B cell (primary cell): Measurements from ENCODE around the gene TEX12. TPM values are rescaled to one million over a fixed set of nuclear protein-coding genes. Genes with fewer than 3 reads are reported as not detected.

Experiments
- ATAC-seq: fragments of 200-7000 bp; cut with Tn5 transposase; one replicate; pipeline ENCODE4 v1.10.0; 2021; ENCODE audit warnings: low read depth, mild to moderate bottlenecking, moderate number of reproducible peaks, moderate library complexity
- CTCF ChIA-PET: fragments of 350-600 bp; sonication (Branson Sonifier 250); formaldehyde crosslinking; loops from one replicate; lab custom pipeline; 2021; ENCODE audit warnings: antibody characterized with exemption, inconsistent platforms; lab: Charles Lee
- POLR2A ChIA-PET: fragments of 350-600 bp; sonication (Branson Sonifier 250); formaldehyde crosslinking; loops from one replicate; lab custom pipeline; 2021; ENCODE audit warnings: antibody characterized with exemption; lab: Charles Lee
- DNase-seq: peaks from one replicate; pipeline ENCODE4 v3.0.0; 2013
- H2AFZ ChIP-seq: 2 replicates; pipeline ENCODE4 v1.6.1; 2012; ENCODE audit warnings: mild to moderate bottlenecking, low read depth, low read length; ENCODE audit not compliant: insufficient read depth, poor library complexity, severe bottlenecking
- H3K27ac ChIP-seq, 2 donors: 1 replicate in 1 of 2; 2 replicates in 1 of 2; pipeline ENCODE4 v1.5.1; 2012 to 2013; ENCODE audit warnings: low read length in 2 of 2, mild to moderate bottlenecking in 2 of 2, moderate library complexity in 1 of 2
- H3K27me3 ChIP-seq, 4 experiments: fragments of 200-600 bp in 1 of 4; sonication (generic) in 1 of 4; replicated peaks in 1 of 4; 1 replicate in 2 of 4; 2 replicates in 2 of 4; pipeline versions ENCODE4 v1.6.1 to v1.7.0; 2013 to 2016; ENCODE audit warnings: low read length in 3 of 4, mild to moderate bottlenecking in 2 of 4, mixed read lengths in 1 of 4, moderate library complexity in 1 of 4; ENCODE audit not compliant: insufficient read depth in 4 of 4, control insufficient read depth in 3 of 4; ENCODE audit errors: control extremely low read depth in 1 of 4
- H3K36me3 ChIP-seq, 2 experiments: replicated peaks in 1 of 2; 1 replicate in 1 of 2; 2 replicates in 1 of 2; pipeline versions ENCODE4 v1.6.1 to v1.7.1; 2013; ENCODE audit warnings: low read length in 1 of 2; ENCODE audit not compliant: insufficient read depth in 2 of 2, control insufficient read depth in 1 of 2; ENCODE audit errors: control extremely low read depth in 1 of 2, extremely low read depth in 1 of 2
- H3K4me1 ChIP-seq, 2 donors: fragments of 200-600 bp in 1 of 2; sonication (generic) in 1 of 2; 1 replicate in 1 of 2; 2 replicates in 1 of 2; pipeline versions ENCODE4 v1.5.1 to v1.6.1; 2013 to 2017; ENCODE audit warnings: low read length in 2 of 2; ENCODE audit not compliant: control insufficient read depth in 2 of 2, insufficient read depth in 2 of 2
- H3K4me2 ChIP-seq: replicated peaks from 2 replicates; pipeline ENCODE3; 2012; ENCODE audit warnings: mild to moderate bottlenecking, low read depth, low read length; ENCODE audit not compliant: poor library complexity, severe bottlenecking
- H3K4me3 ChIP-seq, 5 experiments: fragments of 200-600 bp in 1 of 5; sonication (generic) in 1 of 5; 1 replicate in 3 of 5; 2 replicates in 2 of 5; pipeline versions ENCODE4 v1.5.1 to v1.7.0; 2011 to 2016; ENCODE audit warnings: low read length in 4 of 5, mild to moderate bottlenecking in 4 of 5, low read depth in 2 of 5, control low read depth in 1 of 5, moderate library complexity in 1 of 5; ENCODE audit not compliant: insufficient read depth in 1 of 5; ENCODE audit errors: control extremely low read depth in 1 of 5, extremely low read depth in 1 of 5
- H3K79me2 ChIP-seq: fragments of 200-600 bp; sonication (generic); one replicate; pipeline ENCODE4 v1.6.0; 2016; ENCODE audit warnings: low read length; ENCODE audit not compliant: control insufficient read depth, insufficient read depth
- H3K9ac ChIP-seq: fragments of 200-600 bp; sonication (generic); 2 replicates; pipeline ENCODE4 v1.6.1; 2017; ENCODE audit warnings: mild to moderate bottlenecking, low read length, moderate library complexity
- H3K9me3 ChIP-seq, 3 donors: one replicate each; pipeline versions ENCODE4 v1.6.1 to v1.7.1; 2013; ENCODE audit warnings: low read length in 2 of 3; ENCODE audit not compliant: control insufficient read depth in 2 of 3, insufficient read depth in 1 of 3; ENCODE audit errors: control extremely low read depth in 1 of 3
- H4K20me1 ChIP-seq: 2 replicates; pipeline ENCODE4 v1.6.0; 2012; ENCODE audit warnings: mild to moderate bottlenecking, low read length; ENCODE audit not compliant: insufficient read depth, control insufficient read depth, poor library complexity, severe bottlenecking
- H3K27ac Mint-ChIP-seq: one replicate; pipeline ENCODE4 v1.8.0; 2021; ENCODE audit warnings: mixed read lengths
- H3K27me3 Mint-ChIP-seq: one replicate; pipeline ENCODE4 v1.8.0; 2021; ENCODE audit warnings: mixed read lengths
- H3K4me1 Mint-ChIP-seq: one replicate; pipeline ENCODE4 v1.8.0; 2021; ENCODE audit warnings: mixed read lengths
- H3K4me3 Mint-ChIP-seq: one replicate; pipeline ENCODE4 v1.8.0; 2021; ENCODE audit warnings: mixed read lengths
- H3K9me3 Mint-ChIP-seq: one replicate; pipeline ENCODE4 v1.8.0; 2022; ENCODE audit warnings: mixed read lengths; ENCODE audit not compliant: insufficient read depth
- CTCF ChIP-seq: fragments of 200-600 bp; IDR thresholded peaks from one replicate; pipeline ENCODE4 v1.8.0; 2022; ENCODE audit warnings: antibody characterized with exemption, mild to moderate bottlenecking
- EZH2 ChIP-seq: IDR thresholded peaks from 2 replicates; pipeline ENCODE4 v1.6.1; 2012; ENCODE audit warnings: borderline replicate concordance, low read depth, mild to moderate bottlenecking, moderate library complexity, low read length; ENCODE audit not compliant: insufficient read depth, poor library complexity, severe bottlenecking
- WGBS: methylation state at CpG from one replicate; pipeline ENCODE4 v1.1.5; 2013; ENCODE audit warnings: missing lambda C conversion rate; ENCODE audit not compliant: insufficient coverage; 5-methylcytosine and 5-hydroxymethylcytosine counted together
- intact Hi-C: fragments of 100-400 bp; cut with micrococcal nuclease; formaldehyde crosslinking; loops from one replicate; pipeline ENCODE4 v1.10.0; 2022
- polyA plus RNA-seq: library from polyadenylated mRNA; depleted of rRNA; stranded (reverse); fragments of >200 nt; gene quantifications from 2 replicates; pipeline ENCODE4 v1.2.3, GENCODE V29; 2012
- total RNA-seq, 2 donors: library from RNA; stranded (reverse); fragments of 120-200 nt in 1 of 2; gene quantifications; 1 replicate in 1 of 2; 2 replicates in 1 of 2; pipeline versions ENCODE4 v1.2.3 to v1.2.4, GENCODE V29; 2013 to 2022

The TEX12 gene
- total and polyA plus RNA-seq, 2 donors (not counting 1 experiment from before 2014, with no cell fraction given), result 0.10 to 0.47 TPM

- no peak for TF ChIP-seq CTCF
- Histone ChIP-seq H3K4me3 (peak overlapping the region in 1 of 5 experiments; percentile 30), H3K27ac (no peak overlapping the region), H3K27me3 (no peaks in the 10 kb centered on the region), H3K9ac (no peak overlapping the region), H3K36me3 (no peaks in the 10 kb centered on the region), H4K20me1 (no peaks in the 10 kb centered on the region), H3K9me3 (no peaks in the 10 kb centered on the region), H3K79me2 (no peaks in the 10 kb centered on the region), H3K4me1 (peaks cover 0 to 3% of the 10 kb centered on the region in 2 donors), H2AFZ (no peak overlapping the region), H3K4me2 (no peak overlapping the region)
- intact Hi-C loops, result no loop called here
- ATAC-seq (no peak), DNase-seq (no peak)
- H3K27ac Mint-ChIP-seq, result no peak overlapping the region
- H3K27me3 Mint-ChIP-seq, result peaks cover 22% of the 10 kb centered on the region
- ChIA-PET POLR2A (no interaction called here), CTCF (no interaction called here)
- H3K4me3 Mint-ChIP-seq, result no peak overlapping the region
- H3K9me3 Mint-ChIP-seq, result no peaks in the 10 kb centered on the region
- 35% methylated on average over 2 of the region's 7 CpGs for WGBS
- H3K4me1 Mint-ChIP-seq, result peaks cover 7% of the 10 kb centered on the region
These were observed 7.8 kb upstream of the TEX12 start for GRCh38 chr11:112159098-112160065.

GRCh38 chr11:112160091-112160848 lies 6.9 kb upstream of the TEX12 start:
- Mint-ChIP-seq H3K9me3 (no peaks in the 10 kb centered on the region), H3K27me3 (peaks cover 26% of the 10 kb centered on the region), H3K27ac (no peak overlapping the region), H3K4me3 (no peak overlapping the region), H3K4me1 (peaks cover 7% of the 10 kb centered on the region)
- no peak overlapping the region for H3K9ac ChIP-seq
- H3K4me1 ChIP-seq, result peaks cover 0 to 3% of the 10 kb centered on the region in 2 donors
- TF ChIP-seq CTCF (no peak), EZH2 (no peak)
- no peaks in the 10 kb centered on the region for H3K27me3 ChIP-seq
- ChIA-PET POLR2A (interaction anchor here (0.7 kb wide), 1 partner anchor 162 kb away, joined by 9 read pairs; no protein-coding TSS in a partner anchor), CTCF (no interaction called here)
- H4K20me1 ChIP-seq, result no peaks in the 10 kb centered on the region
- H3K4me2 ChIP-seq, result no peak overlapping the region
- H3K4me3 ChIP-seq, result no peak overlapping the region
- no CpG with 5 or more reads among the region's 2 CpGs for WGBS
- no peaks in the 10 kb centered on the region for H3K79me2 ChIP-seq
- no peak for DNase-seq
- no peaks in the 10 kb centered on the region for H3K9me3 ChIP-seq
- intact Hi-C loops, result no loop called here
- no peaks in the 10 kb centered on the region for H3K36me3 ChIP-seq
- no peak overlapping the region for H2AFZ ChIP-seq
- H3K27ac ChIP-seq, result no peak overlapping the region
- ATAC-seq, result no peak
